SK-N-SH (cell line): ENCODE results near the gene FKBP4.

ENCODE experiments used
- CTCF ChIP-seq: fragments of 200-600 bp; sonication (generic); IDR thresholded peaks from 2 replicates; pipeline ENCODE4 v1.6.1; 2017; ENCODE audit warnings: antibody characterized with exemption, mild to moderate bottlenecking, moderate library complexity
- EP300 ChIP-seq, 2 experiments: IDR thresholded peaks; 2 replicates each; pipeline versions ENCODE4 v1.4.0 to v1.6.1; 2012; ENCODE audit warnings: borderline replicate concordance in 1 of 2, low read depth in 1 of 2, low read length in 1 of 2
- POLR2AphosphoS5 ChIP-seq: IDR thresholded peaks from 2 replicates; pipeline ENCODE4 v1.6.1; 2012; ENCODE audit warnings: low read depth, low read length
- TEAD4 ChIP-seq: IDR thresholded peaks from 2 replicates; pipeline ENCODE4 v1.4.0; 2012; ENCODE audit warnings: mild to moderate bottlenecking, borderline replicate concordance; ENCODE audit not compliant: insufficient read depth

GRCh38 chr12:2794191-2794735 is 507 bp upstream of the FKBP4 start:
- TF ChIP-seq CTCF (no peak), POLR2AphosphoS5 (no peak), TEAD4 (no peak), EP300 (IDR thresholded peaks at IDR 0.05; ENCODE audit: borderline replicate concordance in 1 of 2, low read depth in 1 of 2, low read length in 1 of 2) (peak in 1 of 2 experiments; percentile 66; a peak in 2 of 4 replicates)
